OCI-LY3 (cell line): ENCODE results near the gene DSCAM.

Experiments
- CTCF ChIP-seq: fragments of 200-600, 300-600 bp; sonication (generic); IDR thresholded peaks from 2 replicates; pipeline ENCODE4 v1.5.1; 2014; ENCODE audit warnings: antibody characterized with exemption, low read length, low read depth
- EZH2phosphoT487 ChIP-seq: fragments of 200-600 bp; shearing (Covaris generic); IDR thresholded peaks from 2 replicates; pipeline ENCODE4 v1.6.1; 2018; ENCODE audit warnings: antibody characterized with exemption, mixed run types, low read depth

- TF ChIP-seq EZH2phosphoT487 (no peak), CTCF (no peak)
Measured at GRCh38 chr21:40636026-40636425, 210.9 kb downstream of the DSCAM start.
